ENCODE measurements around the gene MOSMO. TPM values are rescaled to one million over a fixed set of nuclear protein-coding genes. Genes with fewer than 3 reads are reported as not detected.
"Not testable (repeated sequence)": the region's sequence is repeated elsewhere in the genome, so short reads cannot be mapped to it uniquely, and the experiment has no call there.

MOSMO gene
- total RNA-seq, 1 experiment from 2014 or later = 11.1 TPM

DNA sequence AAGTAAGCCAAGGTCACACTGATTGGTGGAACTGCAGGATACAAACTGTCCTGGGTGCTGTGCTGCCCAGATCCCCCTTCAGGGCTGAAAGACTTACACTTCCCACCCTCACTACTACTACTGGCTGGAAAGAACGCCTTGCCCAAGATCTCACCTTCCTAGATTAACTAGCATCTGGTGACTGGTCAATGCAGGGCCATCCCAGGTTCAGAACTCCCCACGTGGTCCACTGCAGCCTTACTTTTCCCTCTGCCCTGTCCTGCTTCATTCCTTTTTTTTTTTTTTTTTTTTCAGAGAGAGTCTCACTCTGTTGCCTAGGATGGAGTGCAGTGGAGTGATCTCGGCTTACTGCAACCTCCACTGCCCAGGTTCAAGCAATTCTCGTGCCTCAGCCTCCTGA lies 4.7 kb upstream of the MOSMO start:
- DNase-seq (ENCODE audit: low read depth) = no peak

GRCh38 chr16:22004341-22004740 lies 3.6 kb upstream of the MOSMO start:
- no peak for DNase-seq (ENCODE audit: low read depth)

DNA sequence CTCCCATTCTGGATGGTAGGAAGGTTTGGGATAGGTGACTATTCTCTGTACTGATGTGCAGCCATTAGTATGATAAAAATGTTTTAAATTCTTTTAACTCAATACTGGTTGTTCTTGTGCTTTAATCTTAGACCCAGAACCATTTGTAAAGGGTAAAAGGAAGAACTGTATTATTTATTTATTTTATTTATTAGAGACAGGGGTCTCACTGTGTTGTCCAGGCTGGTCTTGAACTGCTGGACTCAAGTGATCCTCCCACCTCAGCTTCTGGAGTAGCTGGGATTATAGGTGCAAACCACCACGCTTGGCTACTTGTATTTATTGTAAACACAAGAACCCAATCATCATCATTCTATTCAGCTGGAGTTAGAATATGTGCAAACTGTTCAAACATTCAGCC lies 2.2 kb upstream of the MOSMO start:
- DNase-seq (ENCODE audit: low read depth) = no peak

GRCh38 chr16:22006636-22007035 lies 1.3 kb upstream of the MOSMO start:
- DNase-seq (ENCODE audit: low read depth) = no peak

GRCh38 chr16:22007159-22007508 lies 777 bp upstream of the MOSMO start:
- DNase-seq (ENCODE audit: low read depth) = no peak

- peak; percentile 15 for DNase-seq (ENCODE audit: low read depth)
Measured at GRCh38 chr16:22008215-22009059, 526 bp downstream of the MOSMO start.

- no peak for DNase-seq (ENCODE audit: low read depth)
Measured at GRCh38 chr16:22010902-22011301, 3.0 kb downstream of the MOSMO start.

GRCh38 chr16:22012241-22012640 lies 4.3 kb downstream of the MOSMO start:
- no peak for DNase-seq (ENCODE audit: low read depth)

DNA sequence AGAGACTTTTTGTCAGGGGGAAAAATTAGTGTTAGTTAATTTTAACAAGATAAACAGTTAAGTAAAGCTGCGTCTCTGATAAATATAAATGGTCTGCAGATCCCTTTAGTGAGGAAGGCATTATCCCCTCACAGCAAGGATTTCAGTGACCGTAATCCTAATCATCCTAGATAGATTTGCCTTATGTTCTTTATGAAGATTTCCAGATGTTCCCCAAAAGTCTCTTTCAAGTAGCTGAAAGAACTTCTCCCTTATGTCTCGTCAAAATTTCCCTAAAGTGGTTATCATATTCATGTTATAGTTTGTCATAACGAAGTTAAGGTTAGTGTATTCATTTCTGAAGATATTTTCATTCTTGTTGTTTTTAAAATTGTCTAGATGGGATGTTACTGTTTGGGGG lies 5.6 kb downstream of the MOSMO start:
- DNase-seq (ENCODE audit: low read depth) = no peak

- no peak for DNase-seq (ENCODE audit: low read depth)
Measured at GRCh38 chr16:22014271-22014873, 6.5 kb downstream of the MOSMO start.

DNA sequence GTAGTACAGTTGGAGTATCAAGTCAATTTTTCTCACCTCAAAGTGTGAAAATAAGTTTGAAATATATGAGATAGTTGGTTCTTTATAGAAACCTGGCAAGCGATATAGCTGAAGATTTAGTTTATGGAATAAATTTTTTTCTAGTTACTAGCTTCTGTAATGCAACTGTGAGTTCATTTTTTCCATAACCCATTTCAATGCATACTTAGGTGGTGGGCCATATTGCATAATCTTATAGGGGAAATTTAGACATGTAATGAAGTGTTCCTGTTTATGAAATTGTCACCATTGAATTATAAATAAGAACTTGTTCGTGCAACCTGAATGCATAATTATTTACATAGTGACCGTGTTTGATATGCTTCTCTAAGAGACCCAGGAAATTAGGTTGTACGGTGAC lies 9.0 kb downstream of the MOSMO start:
- DNase-seq (ENCODE audit: low read depth) = no peak

GRCh38 chr16:22018559-22018958 lies 10.6 kb downstream of the MOSMO start:
- DNase-seq (ENCODE audit: low read depth) = no peak

DNA sequence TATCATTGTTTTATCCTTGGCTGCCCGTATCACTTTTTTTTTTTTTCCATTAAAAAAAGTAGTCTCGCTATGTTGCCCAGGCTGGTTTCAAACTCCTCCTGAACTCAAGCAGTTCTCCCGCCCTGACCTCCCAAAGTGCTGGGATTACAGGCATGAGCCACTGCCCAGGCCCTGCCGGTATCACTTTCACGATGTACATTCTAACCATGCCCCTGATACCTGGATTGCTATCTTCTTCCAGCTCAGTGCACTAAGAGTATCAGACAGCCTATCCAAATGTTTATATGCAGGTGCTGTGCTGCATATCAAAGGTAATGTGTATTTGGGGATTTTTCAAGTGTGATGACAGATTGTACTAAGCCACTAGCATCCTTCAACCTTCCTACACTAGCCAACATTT lies 14.2 kb downstream of the MOSMO start:
- no peak for DNase-seq (ENCODE audit: low read depth)

DNA sequence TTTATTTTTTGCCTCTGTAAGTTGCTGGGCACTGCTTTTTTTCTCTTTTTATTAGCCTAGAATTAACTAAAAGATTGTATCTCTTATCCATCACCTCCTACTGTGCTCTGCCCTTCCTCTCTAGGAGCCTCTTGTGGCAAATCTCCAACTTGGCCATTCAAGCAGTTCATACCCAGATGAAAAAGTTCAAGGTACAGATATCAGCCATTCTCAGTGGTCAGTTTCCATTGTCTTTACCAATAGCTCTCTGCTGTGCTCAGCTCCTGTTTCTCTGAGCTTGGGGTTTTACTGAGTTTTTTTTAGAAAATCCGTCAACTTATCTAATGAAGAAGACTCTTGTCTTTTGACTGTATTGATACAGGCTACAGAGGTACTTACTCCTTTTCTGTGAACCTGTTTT lies 15.6 kb downstream of the MOSMO start:
- no peak for DNase-seq (ENCODE audit: low read depth)

DNA sequence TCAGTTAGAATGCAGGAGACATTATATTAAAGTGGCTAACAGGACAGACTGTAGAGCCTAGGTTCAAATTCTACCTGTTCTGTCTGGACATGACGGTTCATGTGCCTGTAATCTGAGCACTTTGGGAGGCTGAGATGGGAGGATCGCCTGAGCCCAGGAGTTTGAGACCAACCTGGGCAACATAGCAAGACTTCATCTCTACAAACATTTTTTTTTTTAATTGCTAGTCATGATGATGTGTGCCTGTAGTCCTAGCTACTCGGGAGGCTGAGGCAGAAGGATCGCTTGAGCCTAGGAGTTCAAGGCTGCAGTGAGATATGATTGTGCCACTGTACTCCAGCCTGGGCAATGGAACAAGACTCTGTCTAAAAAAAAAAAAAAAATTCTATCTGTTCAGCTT lies 16.9 kb downstream of the MOSMO start:
- DNase-seq (ENCODE audit: low read depth) = not testable (repeated sequence)

- DNase-seq (ENCODE audit: low read depth) = no peak
Measured at GRCh38 chr16:22027633-22028032, 19.7 kb downstream of the MOSMO start.

DNA sequence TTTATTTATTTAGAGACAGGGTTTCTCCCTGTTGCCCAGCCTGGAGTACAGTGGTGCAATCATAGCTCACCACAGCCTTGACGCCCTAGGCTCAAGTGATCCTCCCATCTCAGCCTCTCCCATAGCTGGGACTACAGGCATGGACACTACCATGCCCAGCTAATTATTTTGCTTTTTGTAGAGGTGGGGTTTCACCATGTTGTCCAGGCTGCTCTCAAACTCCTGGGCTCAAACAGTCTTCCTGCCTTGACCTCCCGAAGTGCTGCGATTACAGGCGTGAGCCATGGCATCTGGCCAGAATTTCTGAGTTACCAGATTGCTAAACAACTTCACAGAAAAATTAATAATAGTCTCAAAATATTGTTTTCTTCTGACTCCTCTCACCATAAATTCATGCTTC lies 21.7 kb downstream of the MOSMO start:
- no peak for DNase-seq (ENCODE audit: low read depth)

GRCh38 chr16:22030087-22030812 lies 22.3 kb downstream of the MOSMO start:
- no peak for DNase-seq (ENCODE audit: low read depth)

GRCh38 chr16:22031483-22032083 lies 23.7 kb downstream of the MOSMO start:
- no peak for DNase-seq (ENCODE audit: low read depth)

DNA sequence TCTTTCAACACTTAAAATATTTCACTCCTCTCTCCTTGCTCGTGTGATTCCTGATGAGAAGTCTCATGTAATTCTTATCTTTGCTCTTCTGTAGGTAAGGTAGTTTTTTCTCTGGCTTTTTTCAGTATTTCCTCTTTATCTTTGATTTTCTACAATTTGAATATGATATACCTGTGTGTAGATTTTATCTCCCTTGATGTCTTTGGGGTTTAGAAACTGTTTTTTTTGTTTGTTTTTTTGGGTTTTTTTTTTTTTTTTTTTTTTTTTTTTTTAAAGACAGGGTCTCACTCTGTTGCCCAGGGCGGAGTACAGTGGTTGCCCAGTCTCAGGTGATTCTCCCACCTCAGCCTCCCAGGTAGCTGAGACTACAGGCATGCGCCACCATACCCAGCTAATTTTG lies 26.6 kb downstream of the MOSMO start:
- DNase-seq (ENCODE audit: low read depth) = no peak

DNA sequence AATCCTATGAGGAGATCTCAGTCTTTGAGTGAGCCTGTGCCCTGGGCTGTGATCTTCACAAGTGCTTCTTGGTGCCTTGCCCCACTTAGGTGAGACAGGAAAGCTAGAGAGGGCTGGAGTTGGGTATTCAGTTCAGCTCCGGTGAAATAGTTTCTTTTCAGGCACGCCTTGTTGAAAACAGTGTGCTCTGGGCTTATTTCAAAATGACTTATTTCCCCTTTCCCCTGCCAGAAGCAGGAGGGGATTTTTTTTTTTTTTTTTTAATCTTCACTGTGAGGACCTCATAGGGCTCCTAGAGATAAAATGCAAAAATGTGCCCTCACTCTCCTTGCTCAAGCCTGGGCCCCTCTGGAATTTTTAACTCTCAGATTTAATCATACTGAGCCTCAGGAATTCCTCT lies 27.2 kb downstream of the MOSMO start:
- no peak for DNase-seq (ENCODE audit: low read depth)

DNA sequence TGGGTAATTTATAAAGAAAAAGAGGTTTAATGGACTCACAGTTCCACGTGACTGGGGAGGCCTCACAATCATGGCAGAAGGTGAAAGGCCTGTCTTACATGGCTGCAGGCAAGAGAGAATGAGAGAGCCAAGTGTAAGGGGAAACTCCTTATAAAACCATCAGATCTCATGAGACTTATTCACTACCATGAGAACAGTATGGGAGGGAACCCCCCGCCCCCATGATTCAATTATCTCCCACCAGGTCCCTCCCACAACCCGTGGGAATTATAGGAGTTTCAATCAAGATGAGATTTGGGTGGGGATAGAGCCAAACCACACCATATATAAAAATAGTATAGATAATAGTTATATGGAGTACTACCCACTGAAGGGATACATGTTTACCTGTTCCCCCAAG lies 36.0 kb downstream of the MOSMO start:
- DNase-seq (ENCODE audit: low read depth) = not testable (repeated sequence)

DNA sequence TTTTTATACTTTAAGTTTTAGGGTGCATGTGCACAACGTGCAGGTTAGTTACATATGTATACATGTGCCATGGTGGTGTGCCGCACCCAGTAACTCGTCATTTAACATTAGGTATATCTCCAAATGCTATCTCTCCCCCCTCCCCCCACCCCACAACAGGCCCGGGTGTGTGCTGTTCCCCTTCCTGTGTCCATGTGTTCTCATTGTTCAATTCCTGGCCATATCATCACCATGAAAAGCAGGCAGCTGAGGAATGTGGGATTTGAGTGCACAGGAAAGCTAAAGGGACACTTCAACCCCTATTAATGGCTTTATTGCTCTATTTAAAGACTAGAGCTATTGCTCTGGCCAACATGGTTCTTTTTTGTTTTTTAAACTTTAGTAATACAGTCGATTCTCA lies 38.0 kb downstream of the MOSMO start:
- not testable (repeated sequence) for DNase-seq (ENCODE audit: low read depth)

Measured in Daoy (cell line).